ENCODE results near the gene ZNF385A.

Gene ZNF385A

GRCh38 chr12:54421879-54422250 is 37.3 kb upstream of the ZNF385A start:
- Mint-ChIP-seq H3K4me1 (peaks cover 48% of the 10 kb centered on the region), H3K4me3 (peak overlapping the region in 2 of 3 experiments; percentile 40 to 42), H3K36me3 (ENCODE audit: low read depth) (no peaks in the 10 kb centered on the region), H3K27ac (peak overlapping the region in 1 of 3 experiments; percentile 6), H3K27me3 (ENCODE audit: low read depth) (peaks cover 26% of the 10 kb centered on the region), H3K9me3 (no peaks in the 10 kb centered on the region)
- TF ChIP-seq, protein P1, sequence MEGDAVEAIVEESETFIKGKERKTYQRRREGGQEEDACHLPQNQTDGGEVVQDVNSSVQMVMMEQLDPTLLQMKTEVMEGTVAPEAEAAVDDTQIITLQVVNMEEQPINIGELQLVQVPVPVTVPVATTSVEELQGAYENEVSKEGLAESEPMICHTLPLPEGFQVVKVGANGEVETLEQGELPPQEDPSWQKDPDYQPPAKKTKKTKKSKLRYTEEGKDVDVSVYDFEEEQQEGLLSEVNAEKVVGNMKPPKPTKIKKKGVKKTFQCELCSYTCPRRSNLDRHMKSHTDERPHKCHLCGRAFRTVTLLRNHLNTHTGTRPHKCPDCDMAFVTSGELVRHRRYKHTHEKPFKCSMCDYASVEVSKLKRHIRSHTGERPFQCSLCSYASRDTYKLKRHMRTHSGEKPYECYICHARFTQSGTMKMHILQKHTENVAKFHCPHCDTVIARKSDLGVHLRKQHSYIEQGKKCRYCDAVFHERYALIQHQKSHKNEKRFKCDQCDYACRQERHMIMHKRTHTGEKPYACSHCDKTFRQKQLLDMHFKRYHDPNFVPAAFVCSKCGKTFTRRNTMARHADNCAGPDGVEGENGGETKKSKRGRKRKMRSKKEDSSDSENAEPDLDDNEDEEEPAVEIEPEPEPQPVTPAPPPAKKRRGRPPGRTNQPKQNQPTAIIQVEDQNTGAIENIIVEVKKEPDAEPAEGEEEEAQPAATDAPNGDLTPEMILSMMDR (IDR thresholded peaks at IDR 0.05; ENCODE audit: unreplicated experiment in 3 of 3): no peak

DNA sequence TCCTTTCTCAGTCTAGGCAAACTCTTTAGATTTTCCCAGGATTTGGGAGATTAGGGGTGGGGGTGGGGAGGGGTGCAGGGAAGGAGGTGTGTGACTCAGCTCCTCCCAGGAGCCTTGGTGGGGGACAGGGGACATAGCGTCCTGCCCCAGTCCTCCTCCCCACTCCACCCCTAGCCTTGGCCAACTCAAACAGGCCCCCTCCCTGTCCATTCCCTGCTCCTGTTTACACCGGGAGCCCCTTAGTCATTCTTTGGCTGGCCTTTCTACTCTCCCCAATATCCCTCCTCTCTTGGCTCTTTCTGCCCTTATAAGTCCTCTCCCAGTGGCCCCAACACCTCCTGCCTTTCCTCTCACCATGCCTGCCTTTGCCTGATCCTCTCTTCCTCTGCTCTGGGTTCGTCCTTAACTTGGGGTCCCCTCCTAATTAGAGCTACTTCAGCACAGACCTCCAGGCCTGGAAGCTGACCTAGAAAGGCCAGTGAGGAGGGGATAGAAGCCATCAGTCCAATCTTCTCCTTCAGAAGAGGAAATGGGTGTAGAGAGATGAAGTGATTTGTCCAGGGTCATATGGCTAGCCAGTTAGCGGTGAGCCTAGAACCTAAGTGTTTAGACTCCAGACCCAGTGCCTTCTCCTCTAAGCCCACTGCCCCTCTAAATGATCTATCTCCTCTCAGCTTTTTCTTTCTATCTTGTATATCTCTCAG is 36.8 kb upstream of the ZNF385A start:
- H3K27me3 Mint-ChIP-seq (ENCODE audit: low read depth): peaks cover 26% of the 10 kb centered on the region
- H3K4me1 Mint-ChIP-seq: peaks cover 52% of the 10 kb centered on the region
- H3K36me3 Mint-ChIP-seq (ENCODE audit: low read depth): no peaks in the 10 kb centered on the region
- H3K4me3 Mint-ChIP-seq: peak overlapping the region in 2 of 3 experiments; percentile 88 to 92
- no peaks in the 10 kb centered on the region for H3K9me3 Mint-ChIP-seq
- TF ChIP-seq, protein P1 (IDR thresholded peaks at IDR 0.05; ENCODE audit: unreplicated experiment in 3 of 3): no peak
- peak overlapping the region in 2 of 3 experiments; percentile 6 to 60 for H3K27ac Mint-ChIP-seq

DNA sequence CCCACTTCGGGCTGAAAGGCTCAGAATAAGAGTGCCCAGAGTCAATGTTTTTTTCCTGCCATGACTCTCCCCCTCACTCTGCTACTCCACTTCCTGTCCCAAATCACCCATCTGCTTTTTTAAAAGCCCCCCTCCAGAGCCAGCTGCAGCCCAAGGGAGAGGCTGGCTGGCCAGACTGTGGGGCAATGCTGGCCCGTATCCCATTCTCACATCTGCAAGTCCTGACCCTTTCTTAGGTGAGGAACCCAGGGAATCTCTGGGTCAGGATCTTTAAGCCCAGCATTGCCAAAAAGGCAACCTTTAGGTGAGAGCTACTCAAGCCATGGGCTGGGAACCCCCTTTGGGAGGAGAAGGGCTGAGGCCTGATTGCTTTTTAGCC is 36.2 kb upstream of the ZNF385A start:
- TF ChIP-seq, protein P1 (IDR thresholded peaks at IDR 0.05; ENCODE audit: unreplicated experiment in 3 of 3): no peak
- H3K9me3 Mint-ChIP-seq: no peaks in the 10 kb centered on the region
- H3K36me3 Mint-ChIP-seq (ENCODE audit: low read depth): no peaks in the 10 kb centered on the region
- peaks cover 26% of the 10 kb centered on the region for H3K27me3 Mint-ChIP-seq (ENCODE audit: low read depth)
- H3K4me3 Mint-ChIP-seq: peak overlapping the region; percentile 68 to 92 (median 88)
- H3K4me1 Mint-ChIP-seq: peaks cover 50% of the 10 kb centered on the region
- peak overlapping the region; percentile 57 to 78 (median 60) for H3K27ac Mint-ChIP-seq

DNA sequence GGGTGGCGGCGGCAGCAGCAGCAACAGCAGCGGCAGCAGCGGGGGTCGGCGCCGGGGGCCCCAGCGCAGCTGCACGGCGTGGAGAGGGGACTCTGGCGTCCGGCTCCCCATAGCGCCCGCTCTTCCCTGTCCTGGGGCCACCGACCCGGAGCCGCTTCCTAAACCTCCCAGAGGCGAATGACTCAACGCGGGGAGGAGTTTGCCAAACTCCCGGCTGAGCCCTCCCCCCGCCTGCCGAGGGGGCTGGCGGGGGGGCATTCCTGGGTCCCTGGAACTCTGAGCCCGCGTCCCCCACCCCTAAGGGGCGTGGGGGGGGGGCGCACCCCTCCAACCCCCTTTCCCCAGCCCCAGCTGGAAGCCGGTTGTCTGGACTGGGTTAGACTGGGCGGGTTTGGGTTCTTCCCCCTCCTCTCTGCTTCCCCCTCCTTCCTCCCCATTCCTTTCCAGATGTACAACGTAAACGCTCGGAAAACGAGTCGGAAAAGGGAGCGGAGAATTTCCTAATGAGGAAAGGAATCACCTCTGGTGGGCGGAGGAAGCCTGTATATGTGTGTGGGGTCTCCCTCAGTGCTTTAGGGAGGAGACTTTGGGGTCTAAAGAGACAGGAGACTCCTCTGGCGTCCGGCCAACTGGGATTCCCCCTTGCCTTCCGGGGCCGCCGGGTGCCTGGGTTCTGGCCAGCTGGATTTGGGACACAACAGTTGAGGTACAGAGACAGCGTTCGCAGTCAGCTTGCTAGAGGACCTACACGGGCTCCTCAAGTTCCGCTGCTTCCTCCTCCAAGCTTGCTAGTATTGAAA is 34.8 kb upstream of the ZNF385A start, which contains the start of gene ITGA5:
ITGA5 (minus strand) TSS at position 179 of the 800 bp plus-strand sequence; CDS start at position 111, 68 bp downstream.
- H3K27ac Mint-ChIP-seq: peak within 1 kb of the TSS; percentile 79 to 90 (median 86)
- H3K4me1 Mint-ChIP-seq: peaks cover 44% of the 10 kb centered on the region
- no peaks in the 10 kb centered on the region for H3K9me3 Mint-ChIP-seq
- peaks cover 22% of the 10 kb centered on the region for H3K27me3 Mint-ChIP-seq (ENCODE audit: low read depth)
- H3K4me3 Mint-ChIP-seq: peak within 1 kb of the TSS; percentile 88 to 96 (median 92)
- TF ChIP-seq, protein P1 (IDR thresholded peaks at IDR 0.05; ENCODE audit: unreplicated experiment in 3 of 3): no peak
- H3K36me3 Mint-ChIP-seq (ENCODE audit: low read depth): no peaks in the 10 kb centered on the region

DNA sequence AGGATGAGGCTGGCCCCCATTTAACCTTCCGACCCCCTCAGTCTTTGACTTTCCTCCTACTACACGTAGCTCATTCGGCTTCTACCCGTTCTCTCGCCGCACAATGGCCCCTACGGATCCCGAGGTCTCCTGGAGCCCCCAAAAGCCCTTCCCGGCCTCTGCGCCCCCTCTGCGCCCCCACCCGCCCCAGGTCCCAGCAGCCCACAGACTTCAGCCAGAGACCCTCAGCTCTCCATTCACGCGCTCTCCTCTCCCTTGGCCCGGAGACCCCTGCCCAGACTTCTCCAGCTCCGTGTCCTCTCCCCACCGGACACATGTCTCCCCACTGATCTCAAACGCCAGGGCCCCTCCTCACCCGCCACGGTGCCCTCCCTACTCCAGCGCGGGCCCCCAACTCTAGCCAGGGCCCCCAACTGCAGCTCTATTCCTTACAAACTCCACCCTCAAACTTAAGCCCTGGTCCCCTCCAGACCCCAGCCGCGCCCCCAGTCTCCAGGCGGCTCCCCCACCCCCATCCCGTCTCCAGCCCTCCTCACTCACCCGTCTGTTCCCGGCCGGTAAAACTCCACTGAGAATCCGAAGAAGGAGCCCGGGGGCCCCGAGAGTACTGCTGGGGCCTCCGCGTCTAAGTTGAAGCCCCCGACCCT is 34.0 kb upstream of the ZNF385A start:
- Mint-ChIP-seq H3K36me3 (ENCODE audit: low read depth) (no peaks in the 10 kb centered on the region), H3K4me3 (peak overlapping the region; percentile 88 to 96 (median 92)), H3K27me3 (ENCODE audit: low read depth) (peaks cover 22% of the 10 kb centered on the region), H3K9me3 (no peaks in the 10 kb centered on the region), H3K27ac (peak overlapping the region; percentile 40 to 86 (median 79)), H3K4me1 (peaks cover 49% of the 10 kb centered on the region)
- TF ChIP-seq, protein P1 (IDR thresholded peaks at IDR 0.05; ENCODE audit: unreplicated experiment in 3 of 3): no peak

Measured in nephron (organoid).